Stimulated activated naive CD4-positive, alpha-beta T cell (primary cell): ENCODE results near the gene CDHR3.

Source experiments
- DNase-seq, 6 experiments: peaks; one replicate each; lab custom pipeline; 2025; lab: John Stamatoyannopoulos, UW

CDHR3 gene

DNA sequence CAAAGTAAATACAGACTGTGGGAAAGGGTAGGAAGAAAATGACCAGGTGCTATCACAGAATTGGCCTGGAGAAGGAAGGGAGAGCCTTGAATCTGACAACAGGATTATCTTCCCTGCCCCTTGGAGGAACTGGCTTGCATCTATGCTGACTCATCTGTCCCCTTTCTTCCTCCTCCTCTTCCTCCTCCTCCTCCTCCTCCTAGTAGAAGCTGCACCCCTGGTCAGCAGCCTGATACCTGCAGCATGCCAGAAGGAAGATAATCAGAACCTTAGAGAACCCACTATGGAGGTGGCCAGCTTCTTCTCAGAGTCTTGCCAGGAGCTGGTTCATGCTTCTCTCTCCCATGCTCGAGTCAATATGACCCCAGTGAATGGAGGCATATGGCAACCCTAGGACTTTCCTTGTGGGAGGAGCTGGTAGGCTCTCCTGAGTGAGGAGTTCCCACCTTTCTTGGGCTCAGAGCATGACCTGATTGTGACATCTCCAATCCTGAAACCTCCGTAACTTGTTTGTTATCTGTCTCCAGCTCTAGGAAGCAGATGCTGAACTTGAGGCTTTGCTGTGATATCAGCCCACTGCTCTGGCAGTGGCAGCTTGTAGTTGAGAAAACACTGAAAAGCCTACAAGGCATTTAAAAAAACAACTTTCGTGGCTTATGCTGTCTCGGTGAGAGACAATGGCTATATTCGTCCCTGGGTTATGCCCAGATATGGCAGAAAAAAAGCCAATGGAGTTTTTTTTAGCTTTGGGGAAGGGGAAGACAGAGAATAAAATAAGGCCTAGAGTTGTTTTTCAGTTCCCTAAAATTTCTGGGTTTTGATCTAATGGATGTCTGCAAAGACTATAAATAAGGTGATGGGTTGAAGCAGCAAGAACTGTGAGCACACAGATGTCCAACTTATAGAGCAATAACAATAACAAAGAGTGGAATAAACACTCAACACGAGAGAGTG, 60.6 kb downstream of the CDHR3 start:
- DNase-seq: peak in 1 of 6 experiments; percentile 28

DNA sequence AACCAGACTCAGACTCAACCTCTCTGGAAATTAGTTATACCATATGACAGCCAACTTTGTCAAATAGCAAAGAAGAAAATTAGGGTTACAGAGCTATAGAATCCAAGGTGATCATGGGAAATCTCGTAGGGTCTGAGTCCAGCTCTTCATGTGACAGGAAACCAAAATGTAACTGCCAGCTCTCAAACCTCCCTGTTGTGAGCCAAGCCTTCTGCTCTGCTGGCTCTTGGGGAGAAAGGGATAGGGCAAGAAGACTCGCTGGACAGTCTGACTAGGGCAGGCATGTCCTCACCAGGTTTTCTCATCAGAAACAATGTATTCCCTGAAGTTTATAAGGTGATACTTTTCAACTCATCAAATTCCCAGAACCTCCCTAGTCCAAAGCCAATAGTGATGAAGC, 63.0 kb downstream of the CDHR3 start:
- no peak for DNase-seq

- DNase-seq: no peak
Observed at GRCh38 chr7:106029451-106029850, 66.4 kb downstream of the CDHR3 start.

- DNase-seq: no peak
Observed at GRCh38 chr7:106029941-106030340, 66.9 kb downstream of the CDHR3 start.

- DNase-seq: peak in 5 of 6 experiments; percentile 5 to 40 (median 14)
Observed at GRCh38 chr7:106031300-106032035, 68.4 kb downstream of the CDHR3 start.

- no peak for DNase-seq
Observed at GRCh38 chr7:106032295-106032694, 69.2 kb downstream of the CDHR3 start.

DNA sequence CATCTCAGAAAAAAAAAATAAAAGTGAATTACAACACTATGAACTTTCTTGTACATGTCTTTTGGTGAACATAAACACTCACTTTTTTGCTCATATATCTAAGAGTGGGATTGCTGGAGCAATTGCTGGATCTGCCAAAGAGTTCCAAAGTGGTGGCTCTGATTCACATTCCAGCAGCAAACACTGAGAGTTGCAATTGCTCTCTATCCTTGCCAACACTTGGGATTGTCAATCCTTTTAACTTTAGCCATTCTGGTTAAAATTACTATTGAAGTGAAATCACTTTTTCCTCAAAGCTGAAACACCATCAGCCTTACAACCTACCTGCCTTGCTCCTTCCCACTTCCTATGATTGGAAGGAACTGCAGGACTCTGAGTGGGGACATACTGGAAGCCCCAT, 70.7 kb downstream of the CDHR3 start:
- no peak for DNase-seq

DNA sequence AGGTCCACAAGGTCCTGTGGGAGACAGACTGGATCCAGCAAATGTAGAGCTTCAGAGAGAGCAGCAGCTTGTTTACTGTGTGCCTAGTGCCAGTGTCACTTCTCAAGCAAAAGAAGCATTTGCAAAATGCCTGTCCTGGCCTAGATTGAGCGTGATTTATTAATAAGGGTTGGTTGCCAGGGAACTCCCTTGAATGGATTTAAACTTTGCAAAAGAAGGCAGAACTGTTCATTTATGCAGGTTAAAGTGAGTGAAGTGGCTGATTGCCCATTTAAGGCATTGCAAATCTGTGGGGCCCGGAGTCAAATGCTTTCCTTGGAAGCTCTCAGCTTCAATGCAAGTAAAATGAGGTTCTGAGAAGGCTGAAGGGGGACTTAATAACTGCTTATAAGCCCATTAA, 71.3 kb downstream of the CDHR3 start:
- DNase-seq: no peak

- no peak for DNase-seq
Observed at GRCh38 chr7:106035568-106035967, 72.5 kb downstream of the CDHR3 start.

GRCh38 chr7:106036004-106036403, 72.9 kb downstream of the CDHR3 start:
- DNase-seq: no peak

- no peak for DNase-seq
Observed at GRCh38 chr7:106037489-106038176, 74.6 kb downstream of the CDHR3 start.

GRCh38 chr7:106038289-106038688, 75.2 kb downstream of the CDHR3 start:
- no peak for DNase-seq

- DNase-seq: no peak
Observed at GRCh38 chr7:106038916-106039315, 75.9 kb downstream of the CDHR3 start.

GRCh38 chr7:106039486-106040060, 76.5 kb downstream of the CDHR3 start:
- no peak for DNase-seq

DNA sequence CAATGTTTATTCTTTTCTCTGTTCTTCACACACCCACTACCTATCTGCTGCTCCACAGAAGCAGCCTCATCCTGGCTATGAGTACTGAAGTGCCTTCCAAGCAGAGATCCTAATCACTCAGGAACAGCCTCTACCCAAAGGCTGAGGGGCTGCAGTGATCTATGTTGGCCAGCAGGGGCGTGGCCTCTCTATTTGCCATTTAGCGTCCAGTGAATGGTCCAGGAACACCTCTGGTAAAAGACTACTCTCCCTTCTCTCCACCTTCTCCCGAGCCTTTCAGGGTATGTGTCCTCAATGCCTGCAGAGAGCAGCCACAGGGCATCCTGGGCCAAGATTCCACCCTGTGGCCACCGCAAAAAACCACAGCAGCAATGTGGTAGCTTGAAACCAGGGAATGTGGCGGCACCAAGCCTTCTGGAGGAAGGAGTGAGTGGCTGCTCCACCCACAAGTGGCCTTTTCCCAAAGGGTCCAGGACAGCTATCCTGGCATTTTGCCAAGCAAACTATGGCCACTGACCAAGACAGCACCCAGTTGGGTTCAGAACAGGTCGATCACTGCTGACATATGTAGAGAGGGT, 78.2 kb downstream of the CDHR3 start:
- DNase-seq: peak in 3 of 6 experiments; percentile 6 to 20 (median 13)

- no peak for DNase-seq
Observed at GRCh38 chr7:106042196-106042611, 79.1 kb downstream of the CDHR3 start.

GRCh38 chr7:106045139-106045538, 82.1 kb downstream of the CDHR3 start:
- no peak for DNase-seq

DNA sequence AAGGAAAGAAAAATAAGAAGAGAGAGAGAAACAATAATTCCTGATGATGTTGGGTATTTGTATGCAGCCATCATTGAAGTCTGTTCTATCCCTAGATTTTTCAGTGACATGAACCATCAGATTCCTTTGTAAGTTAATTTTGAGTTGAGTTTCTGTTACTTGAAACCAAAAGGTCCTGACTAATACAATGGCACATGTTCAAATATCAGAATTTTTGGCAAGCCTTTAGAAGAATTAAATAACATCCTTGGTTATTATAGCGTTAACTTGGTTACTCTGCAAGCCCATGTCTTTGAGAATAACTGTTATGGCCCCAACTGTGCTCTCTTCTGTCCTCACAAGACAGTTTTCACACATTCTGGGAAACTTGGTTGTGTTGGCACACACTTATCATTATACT, 82.5 kb downstream of the CDHR3 start:
- no peak for DNase-seq

DNA sequence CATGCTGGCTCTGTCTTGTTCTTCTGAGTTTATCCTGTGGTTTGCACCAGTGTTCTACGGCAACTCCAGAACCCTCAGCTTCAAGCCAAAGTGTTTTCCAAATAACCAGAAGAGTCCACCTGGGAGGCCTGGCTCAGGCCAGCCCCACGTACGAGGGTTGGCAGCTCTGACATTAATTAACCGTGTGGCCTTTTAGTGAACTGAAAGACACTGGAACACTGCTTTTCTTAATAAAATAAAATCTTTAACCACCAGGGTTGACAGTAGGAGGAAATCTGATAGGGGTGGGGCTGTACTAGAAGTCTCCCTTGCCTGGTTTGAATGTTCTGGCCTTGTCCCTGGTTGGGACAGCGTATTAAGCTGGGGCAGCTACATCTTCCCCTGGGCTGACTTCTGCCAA, 84.1 kb downstream of the CDHR3 start:
- no peak for DNase-seq

- DNase-seq: no peak
Observed at GRCh38 chr7:106047818-106048705, 85.0 kb downstream of the CDHR3 start.

DNA sequence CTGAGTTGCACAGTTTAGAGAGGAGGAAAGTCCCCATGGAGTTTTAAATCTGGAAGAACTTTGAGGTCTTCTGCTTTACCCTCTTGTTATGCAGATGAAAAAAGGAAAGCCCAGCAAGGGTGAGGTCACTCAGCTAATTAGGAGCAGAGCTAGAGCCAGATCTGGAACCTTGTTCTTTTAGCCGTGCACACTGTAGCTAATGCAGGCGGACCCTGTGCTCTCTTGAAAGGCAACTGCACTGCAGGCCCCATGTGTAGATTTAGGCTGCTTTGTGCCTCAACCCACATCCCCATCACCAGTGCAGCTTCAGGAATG, 85.6 kb downstream of the CDHR3 start:
- no peak for DNase-seq
